ENCODE results near the gene HABP4. TPM values are rescaled to one million over a fixed set of nuclear protein-coding genes. Genes with fewer than 3 reads are reported as not detected.

The HABP4 gene
- total RNA-seq, 4 donors from 2014 or later: 18.4 to 24.1 (median 20.8) TPM

DNA sequence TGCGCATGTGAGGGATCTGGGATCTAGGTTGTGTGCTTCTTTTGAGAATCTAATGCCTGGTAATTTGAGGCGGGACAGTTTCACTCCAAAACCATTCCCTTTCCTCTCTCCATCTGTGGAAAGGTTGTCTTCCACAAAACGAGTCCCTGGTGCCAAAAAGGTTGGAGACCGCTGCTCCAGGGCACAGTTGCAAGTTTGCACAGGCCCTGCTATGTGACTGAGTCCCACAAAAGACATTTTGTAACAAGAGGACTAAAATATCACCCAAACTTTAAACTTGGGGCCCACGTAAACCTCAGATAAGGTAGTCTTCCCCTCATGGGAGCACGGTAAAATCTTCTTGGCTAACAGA is 26.0 kb upstream of the HABP4 start:
- Histone ChIP-seq H3K27me3 (no peaks in the 10 kb centered on the region), H3K36me3 (no peaks in the 10 kb centered on the region), H3K9me3 (no peaks in the 10 kb centered on the region), H3K4me3 (replicated peaks in 1 of 3) (no peak overlapping the region), H3K27ac (no peak overlapping the region), H3K4me1 (peaks cover 3 to 20% of the 10 kb centered on the region in 2 donors)
- no peak for DNase-seq
- WGBS, 2 donors: 82 to 95% methylated on average over 6 of the region's 6 CpGs
- intact Hi-C loops (cut with DNase I): no loop called here
- no peak for TF ChIP-seq POLR2A (IDR thresholded peaks at IDR 0.05)

DNA sequence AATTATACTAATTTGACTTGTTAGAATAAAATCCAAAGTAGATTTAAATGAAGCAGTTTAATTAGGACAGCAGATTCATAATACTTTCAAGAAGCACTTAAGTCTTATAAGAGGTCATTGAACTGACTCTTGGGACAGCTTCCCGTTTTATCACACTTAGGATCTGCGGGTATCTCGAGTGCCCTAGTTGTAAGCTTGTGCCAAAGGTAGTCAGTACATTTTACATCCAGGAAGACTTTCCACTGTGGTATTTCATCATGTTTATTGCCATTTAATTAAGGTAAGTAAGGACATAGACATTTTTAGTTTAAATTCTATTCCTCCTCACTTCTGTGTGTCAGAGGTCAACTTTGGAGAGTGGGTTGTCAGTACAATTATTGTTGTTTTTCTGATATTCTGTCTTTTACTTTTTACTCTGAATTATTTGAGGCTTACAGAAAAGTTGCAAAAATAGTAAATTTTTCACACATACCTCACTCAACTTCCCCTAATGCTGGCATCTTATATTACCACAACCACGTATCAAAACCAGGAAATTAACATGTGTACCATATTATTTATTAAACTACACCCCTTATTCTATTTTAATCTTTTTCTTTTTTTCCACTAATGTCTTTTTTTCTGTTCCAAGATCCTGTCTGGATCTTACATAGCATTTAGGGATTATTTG is 24.3 kb upstream of the HABP4 start:
- H3K27ac ChIP-seq: no peak overlapping the region

DNA sequence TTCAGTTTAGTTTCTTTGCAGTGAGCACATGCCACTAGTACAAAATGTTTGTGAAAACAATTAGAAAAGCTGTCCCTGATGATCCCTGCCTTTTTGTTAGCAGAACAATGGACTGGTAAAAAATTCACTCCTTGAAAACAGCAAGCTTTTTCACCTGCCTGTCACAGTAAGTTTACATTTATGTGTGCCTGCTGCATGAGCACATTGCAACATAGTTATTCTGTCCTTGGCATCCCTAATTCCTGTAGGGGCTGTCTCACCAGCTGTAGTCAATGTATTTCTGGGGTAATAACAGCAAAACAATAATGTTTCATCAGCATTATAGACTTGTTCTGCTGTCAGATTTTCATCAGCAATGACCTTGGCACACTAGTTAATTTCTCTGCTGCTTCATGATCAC is 20.2 kb upstream of the HABP4 start:
- intact Hi-C loops (cut with DNase I): no loop called here
- Histone ChIP-seq H3K4me3 (replicated peaks in 1 of 3) (no peak overlapping the region), H3K4me1 (peaks cover 0 to 3% of the 10 kb centered on the region in 2 donors), H3K27me3 (no peaks in the 10 kb centered on the region), H3K27ac (no peak overlapping the region), H3K9me3 (no peaks in the 10 kb centered on the region), H3K36me3 (no peaks in the 10 kb centered on the region)
- TF ChIP-seq, protein P1, sequence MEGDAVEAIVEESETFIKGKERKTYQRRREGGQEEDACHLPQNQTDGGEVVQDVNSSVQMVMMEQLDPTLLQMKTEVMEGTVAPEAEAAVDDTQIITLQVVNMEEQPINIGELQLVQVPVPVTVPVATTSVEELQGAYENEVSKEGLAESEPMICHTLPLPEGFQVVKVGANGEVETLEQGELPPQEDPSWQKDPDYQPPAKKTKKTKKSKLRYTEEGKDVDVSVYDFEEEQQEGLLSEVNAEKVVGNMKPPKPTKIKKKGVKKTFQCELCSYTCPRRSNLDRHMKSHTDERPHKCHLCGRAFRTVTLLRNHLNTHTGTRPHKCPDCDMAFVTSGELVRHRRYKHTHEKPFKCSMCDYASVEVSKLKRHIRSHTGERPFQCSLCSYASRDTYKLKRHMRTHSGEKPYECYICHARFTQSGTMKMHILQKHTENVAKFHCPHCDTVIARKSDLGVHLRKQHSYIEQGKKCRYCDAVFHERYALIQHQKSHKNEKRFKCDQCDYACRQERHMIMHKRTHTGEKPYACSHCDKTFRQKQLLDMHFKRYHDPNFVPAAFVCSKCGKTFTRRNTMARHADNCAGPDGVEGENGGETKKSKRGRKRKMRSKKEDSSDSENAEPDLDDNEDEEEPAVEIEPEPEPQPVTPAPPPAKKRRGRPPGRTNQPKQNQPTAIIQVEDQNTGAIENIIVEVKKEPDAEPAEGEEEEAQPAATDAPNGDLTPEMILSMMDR (IDR thresholded peaks at IDR 0.05): no peak
- no peak for DNase-seq

More for the DNA sequence above, 24.3 kb upstream of the HABP4 start:
- Histone ChIP-seq H3K4me3 (replicated peaks in 1 of 3) (no peak overlapping the region), H3K27me3 (no peaks in the 10 kb centered on the region), H3K9me3 (no peaks in the 10 kb centered on the region), H3K4me1 (peaks cover 3 to 7% of the 10 kb centered on the region in 2 donors), H3K36me3 (no peaks in the 10 kb centered on the region)
- 38 to 47% methylated on average over 4 of the region's 4 CpGs for WGBS, 2 donors
- no peak for TF ChIP-seq POLR2A (IDR thresholded peaks at IDR 0.05)
- TF ChIP-seq, protein P1 (IDR thresholded peaks at IDR 0.05): no peak
- intact Hi-C loops (cut with DNase I): no loop called here
- DNase-seq: no peak

DNA sequence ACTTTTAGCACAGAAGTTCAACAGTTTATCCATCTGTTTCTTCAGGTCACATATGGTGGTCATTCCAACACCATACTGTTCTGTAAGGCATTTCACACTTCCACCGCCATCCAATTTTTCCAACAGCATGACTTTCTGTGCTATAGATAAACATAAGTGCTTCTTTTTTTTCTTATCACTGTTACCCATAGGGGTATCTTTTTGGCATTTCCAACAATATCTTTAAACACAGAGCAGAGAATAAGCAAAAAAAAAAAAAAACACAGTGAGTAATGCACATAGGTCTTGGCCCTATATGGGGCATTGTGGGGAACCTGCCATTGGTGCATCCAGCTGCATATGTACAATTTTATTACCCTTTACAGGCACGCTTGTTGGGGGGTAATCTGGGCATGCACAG is 19.6 kb upstream of the HABP4 start:
- WGBS, 2 donors: 93% methylated on average over 2 of the region's 2 CpGs
- Histone ChIP-seq H3K27me3 (no peaks in the 10 kb centered on the region), H3K4me1 (peaks cover 0 to 3% of the 10 kb centered on the region in 2 donors), H3K36me3 (no peaks in the 10 kb centered on the region), H3K27ac (no peak overlapping the region), H3K9me3 (no peaks in the 10 kb centered on the region), H3K4me3 (replicated peaks in 1 of 3) (no peak overlapping the region)
- TF ChIP-seq POLR2A (IDR thresholded peaks at IDR 0.05): no peak
- TF ChIP-seq, protein P1 (IDR thresholded peaks at IDR 0.05): no peak
- DNase-seq: no peak
- intact Hi-C loops (cut with DNase I): no loop called here

DNA sequence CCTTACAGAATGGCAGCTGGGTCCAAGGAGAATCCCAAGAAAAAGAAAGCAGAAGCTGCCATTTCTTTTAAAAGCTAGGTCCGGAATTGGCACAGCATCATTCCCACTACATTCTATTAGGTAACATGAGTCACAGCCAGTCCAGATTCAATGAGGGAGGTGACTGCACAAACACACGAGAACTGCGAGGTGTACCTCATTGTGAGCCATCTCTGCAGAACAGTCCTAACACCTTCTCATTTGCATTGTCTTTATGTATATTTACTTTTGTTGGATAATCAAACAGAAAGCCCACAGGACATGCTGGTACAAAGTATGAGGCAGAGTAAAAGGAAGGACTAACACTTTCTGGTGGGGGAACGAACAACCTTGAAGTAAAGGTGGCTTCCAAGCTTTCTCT is 14.6 kb upstream of the HABP4 start:
- TF ChIP-seq POLR2A (IDR thresholded peaks at IDR 0.05): no peak
- TF ChIP-seq, protein P1 (IDR thresholded peaks at IDR 0.05): no peak
- no peak for DNase-seq
- no peaks in the 10 kb centered on the region for H3K36me3 ChIP-seq
- 90 to 93% methylated on average over 4 of the region's 4 CpGs for WGBS, 2 donors
- no peaks in the 10 kb centered on the region for H3K4me1 ChIP-seq
- no peaks in the 10 kb centered on the region for H3K27me3 ChIP-seq
- H3K4me3 ChIP-seq (replicated peaks in 1 of 3): no peak overlapping the region
- intact Hi-C loops (cut with DNase I): no loop called here
- no peaks in the 10 kb centered on the region for H3K9me3 ChIP-seq
- H3K27ac ChIP-seq: no peak overlapping the region
